Vagina (tissue), 2 donors: ENCODE results near the gene ALOXE3. TPM values are rescaled to one million over a fixed set of nuclear protein-coding genes. Genes with fewer than 3 reads are reported as not detected.

Experiments
- DNase-seq, 2 donors: peaks; one replicate each; pipeline ENCODE4 v3.0.0-alpha.2; 2017; ENCODE audit errors: extremely low spot score in 2 of 2
- H3K27ac ChIP-seq: fragments of 200-600 bp; sonication (generic); one replicate; pipeline ENCODE4 v1.5.1; 2019
- H3K27me3 ChIP-seq: fragments of 200-600 bp; sonication (generic); one replicate; pipeline ENCODE4 v1.5.1; 2019
- H3K36me3 ChIP-seq, 2 donors: fragments of 200-600 bp; sonication (generic); one replicate each; pipeline ENCODE4 v1.5.1; 2017 to 2019
- H3K4me1 ChIP-seq: fragments of 200-600 bp; sonication (generic); one replicate; pipeline ENCODE4 v1.5.1; 2019
- H3K4me3 ChIP-seq, 2 donors: fragments of 200-600 bp; sonication (generic); 1 replicate in 1 of 2; 2 replicates in 1 of 2; pipeline ENCODE4 v1.5.1; 2016 to 2019
- H3K9me3 ChIP-seq: fragments of 200-600 bp; sonication (generic); one replicate; pipeline ENCODE4 v1.5.1; 2019
- CTCF ChIP-seq, 3 experiments: fragments of 450-650 bp in 2 of 3; fragments of 200-600 bp in 1 of 3; sonication (generic) in 1 of 3; IDR thresholded peaks; one replicate each; pipeline ENCODE4 v1.5.1; 2017 to 2019; ENCODE audit warnings: antibody characterized with exemption in 3 of 3, mild to moderate bottlenecking in 2 of 3, moderate library complexity in 2 of 3
- POLR2A ChIP-seq, 2 donors: fragments of 450-650 bp; IDR thresholded peaks; one replicate each; pipeline ENCODE4 v1.6.1; 2017; ENCODE audit warnings: antibody characterized with exemption in 2 of 2, mild to moderate bottlenecking in 2 of 2, moderate library complexity in 2 of 2
- POLR2AphosphoS5 ChIP-seq, 2 donors: sonication (generic); formaldehyde crosslinking; IDR thresholded peaks; one replicate each; pipeline ENCODE4 v1.9.0; 2017; ENCODE audit warnings: antibody characterized with exemption in 2 of 2, mild to moderate bottlenecking in 2 of 2, low read depth in 1 of 2; ENCODE audit not compliant: insufficient read depth in 1 of 2
- intact Hi-C: fragments of 100-400 bp; cut with DNase I; formaldehyde crosslinking; loops from one replicate; pipeline ENCODE4 v1.15.1; 2023
- microRNA-seq: library from miRNA; unstranded; fragments of <30 nt; microRNA quantifications from one replicate; pipeline ENCODE4, GENCODE V29; 2017; ENCODE audit warnings: borderline number of aligned reads, borderline replicate concordance
- small RNA-seq: library from RNA; depleted of rRNA; stranded (forward); fragments of <200 nt; gene quantifications from one replicate; pipeline ENCODE3, GENCODE V24; 2016
- total RNA-seq: library from RNA; depleted of rRNA; stranded (reverse); fragments of >200 nt; gene quantifications from one replicate; pipeline ENCODE4 v1.2.3, GENCODE V29; 2016

ALOXE3 gene
- total RNA-seq, 1 donor from 2014 or later = 1.5 TPM

- Histone ChIP-seq H3K27me3 (no peaks in the 10 kb centered on the region), H3K9me3 (no peaks in the 10 kb centered on the region), H3K36me3 (no peaks in the 10 kb centered on the region), H3K4me1 (no peaks in the 10 kb centered on the region), H3K27ac (no peak overlapping the region), H3K4me3 (no peak overlapping the region)
- no peak for DNase-seq
- intact Hi-C loops = no loop called here
- TF ChIP-seq POLR2A (IDR thresholded peaks at IDR 0.05) (no peak), POLR2AphosphoS5 (IDR thresholded peaks at IDR 0.05; ENCODE audit: insufficient read depth in 1 of 2, low read depth in 1 of 2) (no peak), CTCF (IDR thresholded peaks at IDR 0.05) (no peak)
Measured at GRCh38 chr17:8046306-8046928, 71.9 kb downstream of the ALOXE3 start.

Small RNA genes lying within 50 kb of the gene (microRNA-seq; reads per million reads assigned to microRNA genes)
- not detected for gene MIR4314
- 1.4 reads per million for gene MIR6883

Small RNA genes lying within 50 kb of the gene (small RNA-seq; reads per million reads assigned to genes)
- gene MIR4314 = not detected

Other genes starting within 250 kb of the ALOXE3 start
- gene CHD3, start 229.7 kb downstream of the ALOXE3 start, total RNA-seq = 128 TPM
- gene RNF227, start 202.2 kb downstream of the ALOXE3 start, total RNA-seq = 2.9 TPM
- 2.7 TPM for gene KCNAB3, start 188.7 kb downstream of the ALOXE3 start, total RNA-seq
- gene TRAPPC1, start 186.6 kb downstream of the ALOXE3 start, total RNA-seq = 74.4 TPM
- 20.9 TPM for gene CNTROB, start 186.3 kb downstream of the ALOXE3 start, total RNA-seq
- gene GUCY2D, start 115.9 kb downstream of the ALOXE3 start, total RNA-seq = not detected
- gene ALOX15B, start 79.5 kb downstream of the ALOXE3 start, total RNA-seq = 28.7 TPM
- 15.0 TPM for gene ALOX12B, start 30.8 kb downstream of the ALOXE3 start, total RNA-seq
- not detected for gene HES7, start 5.6 kb upstream of the ALOXE3 start, total RNA-seq
- gene PER1, start 33.9 kb upstream of the ALOXE3 start, total RNA-seq = 215 TPM
- 35.6 TPM for gene VAMP2, start 44.4 kb upstream of the ALOXE3 start, total RNA-seq
- 20.6 TPM for gene TMEM107, start 57.9 kb upstream of the ALOXE3 start, total RNA-seq
- gene BORCS6, start 71.7 kb upstream of the ALOXE3 start, total RNA-seq = 9.6 TPM
- gene AURKB, start 92.1 kb upstream of the ALOXE3 start, total RNA-seq = not detected
- 33.9 TPM for gene CTC1, start 129.5 kb upstream of the ALOXE3 start, total RNA-seq
- 36.3 TPM for gene PFAS, start 130.8 kb upstream of the ALOXE3 start, total RNA-seq
- gene RANGRF, start 170.2 kb upstream of the ALOXE3 start, total RNA-seq = 19.4 TPM
- 8.3 TPM for gene SLC25A35, start 176.9 kb upstream of the ALOXE3 start, total RNA-seq
- 17.2 TPM for gene ARHGEF15, start 191.7 kb upstream of the ALOXE3 start, total RNA-seq
- gene ODF4, start 221.3 kb upstream of the ALOXE3 start, total RNA-seq = not detected